ENCODE measurements around the gene SSH3. TPM values are rescaled to one million over a fixed set of nuclear protein-coding genes. Genes with fewer than 3 reads are reported as not detected.

The SSH3 gene
- total RNA-seq, 1 donor from 2014 or later, result 20.1 TPM

- H3K36me3 ChIP-seq (ENCODE audit: insufficient read depth, low read length), result peaks cover 8% of the 10 kb centered on the region
- H3K27ac Mint-ChIP-seq (ENCODE audit: unreplicated experiment), result no peak overlapping the region
- no peak overlapping the region for H3K4me2 ChIP-seq (ENCODE audit: low read length)
- no peaks in the 10 kb centered on the region for H3K27me3 ChIP-seq (ENCODE audit: insufficient read depth, low read length)
- peaks cover 36% of the 10 kb centered on the region for H3K79me2 ChIP-seq (ENCODE audit: insufficient read depth, low read length)
- TF ChIP-seq CTCF (IDR thresholded peaks at IDR 0.05; ENCODE audit: insufficient read depth, low read depth, low read length), result no peak
- no peak for TF ChIP-seq EZH2 (IDR thresholded peaks at IDR 0.05; ENCODE audit: insufficient read depth, low read length)
- peaks cover 2% of the 10 kb centered on the region for H3K36me3 Mint-ChIP-seq (ENCODE audit: low read depth, unreplicated experiment)
- no peak overlapping the region for H3K4me3 Mint-ChIP-seq (ENCODE audit: unreplicated experiment)
- no peak for FAIRE-seq
- no peaks in the 10 kb centered on the region for H3K27me3 Mint-ChIP-seq (ENCODE audit: low read depth, unreplicated experiment)
- no peaks in the 10 kb centered on the region for H3K9me3 Mint-ChIP-seq (ENCODE audit: unreplicated experiment)
- no peak overlapping the region for H2AFZ ChIP-seq (ENCODE audit: low read depth, low read length)
- H3K9ac ChIP-seq (ENCODE audit: low read length), result no peak overlapping the region
- H3K4me3 ChIP-seq (ENCODE audit: insufficient read depth, low read depth, low read length), result no peak overlapping the region
- DNase-seq (ENCODE audit: low read depth), result no peak
- H3K4me1 ChIP-seq (ENCODE audit: insufficient read depth, low read length), result peaks cover 9% of the 10 kb centered on the region
- no peaks in the 10 kb centered on the region for H3K4me1 Mint-ChIP-seq (ENCODE audit: low read depth, unreplicated experiment)
- no peak overlapping the region for H3K27ac ChIP-seq (ENCODE audit: low read depth, low read length)
- H4K20me1 ChIP-seq (ENCODE audit: insufficient read depth, low read length), result no peaks in the 10 kb centered on the region
- H3K9me3 ChIP-seq (ENCODE audit: insufficient read depth, low read depth, low read length), result no peaks in the 10 kb centered on the region
Observed at GRCh38 chr11:67278939-67279588, 24.3 kb upstream of the SSH3 start.

GRCh38 chr11:67279589-67280340 lies 23.6 kb upstream of the SSH3 start:
- Histone ChIP-seq H3K79me2 (ENCODE audit: insufficient read depth, low read length) (peaks cover 29% of the 10 kb centered on the region), H3K4me2 (ENCODE audit: low read length) (no peak overlapping the region), H3K4me3 (ENCODE audit: insufficient read depth, low read depth, low read length) (no peak overlapping the region), H3K36me3 (ENCODE audit: insufficient read depth, low read length) (peaks cover 11% of the 10 kb centered on the region), H3K27me3 (ENCODE audit: insufficient read depth, low read length) (no peaks in the 10 kb centered on the region), H3K4me1 (ENCODE audit: insufficient read depth, low read length) (peaks cover 9% of the 10 kb centered on the region), H4K20me1 (ENCODE audit: insufficient read depth, low read length) (no peaks in the 10 kb centered on the region), H3K27ac (ENCODE audit: low read depth, low read length) (no peak overlapping the region), H2AFZ (ENCODE audit: low read depth, low read length) (no peak overlapping the region), H3K9ac (ENCODE audit: low read length) (no peak overlapping the region), H3K9me3 (ENCODE audit: insufficient read depth, low read depth, low read length) (no peaks in the 10 kb centered on the region)
- DNase-seq (ENCODE audit: low read depth) (no peak), FAIRE-seq (no peak)
- Mint-ChIP-seq H3K36me3 (ENCODE audit: low read depth, unreplicated experiment) (peaks cover 2% of the 10 kb centered on the region), H3K27me3 (ENCODE audit: low read depth, unreplicated experiment) (no peaks in the 10 kb centered on the region), H3K4me1 (ENCODE audit: low read depth, unreplicated experiment) (no peaks in the 10 kb centered on the region), H3K27ac (ENCODE audit: unreplicated experiment) (no peak overlapping the region), H3K9me3 (ENCODE audit: unreplicated experiment) (no peaks in the 10 kb centered on the region), H3K4me3 (ENCODE audit: unreplicated experiment) (no peak overlapping the region)
- TF ChIP-seq EZH2 (IDR thresholded peaks at IDR 0.05; ENCODE audit: insufficient read depth, low read length), result no peak
- no peak for TF ChIP-seq CTCF (IDR thresholded peaks at IDR 0.05; ENCODE audit: insufficient read depth, low read depth, low read length)

GRCh38 chr11:67280341-67280787 lies 23.0 kb upstream of the SSH3 start:
- Mint-ChIP-seq H3K27me3 (ENCODE audit: low read depth, unreplicated experiment) (no peaks in the 10 kb centered on the region), H3K27ac (ENCODE audit: unreplicated experiment) (no peak overlapping the region), H3K4me3 (ENCODE audit: unreplicated experiment) (no peak overlapping the region), H3K36me3 (ENCODE audit: low read depth, unreplicated experiment) (peaks cover 2% of the 10 kb centered on the region), H3K4me1 (ENCODE audit: low read depth, unreplicated experiment) (no peaks in the 10 kb centered on the region), H3K9me3 (ENCODE audit: unreplicated experiment) (no peaks in the 10 kb centered on the region)
- Histone ChIP-seq H3K27ac (ENCODE audit: low read depth, low read length) (no peak overlapping the region), H3K4me1 (ENCODE audit: insufficient read depth, low read length) (peaks cover 9% of the 10 kb centered on the region), H2AFZ (ENCODE audit: low read depth, low read length) (no peak overlapping the region), H3K79me2 (ENCODE audit: insufficient read depth, low read length) (peaks cover 23% of the 10 kb centered on the region), H3K9ac (ENCODE audit: low read length) (no peak overlapping the region), H3K9me3 (ENCODE audit: insufficient read depth, low read depth, low read length) (no peaks in the 10 kb centered on the region), H3K27me3 (ENCODE audit: insufficient read depth, low read length) (no peaks in the 10 kb centered on the region), H3K4me2 (ENCODE audit: low read length) (no peak overlapping the region), H4K20me1 (ENCODE audit: insufficient read depth, low read length) (no peaks in the 10 kb centered on the region), H3K36me3 (ENCODE audit: insufficient read depth, low read length) (peaks cover 11% of the 10 kb centered on the region), H3K4me3 (ENCODE audit: insufficient read depth, low read depth, low read length) (no peak overlapping the region)
- FAIRE-seq (no peak), DNase-seq (ENCODE audit: low read depth) (no peak)
- TF ChIP-seq CTCF (IDR thresholded peaks at IDR 0.05; ENCODE audit: insufficient read depth, low read depth, low read length) (no peak), EZH2 (IDR thresholded peaks at IDR 0.05; ENCODE audit: insufficient read depth, low read length) (no peak)
